Fibroblast of mammary gland (primary cell): ENCODE measurements around the gene HIVEP3.

Experiments
- DNase-seq: peaks from one replicate; pipeline ENCODE4 v3.0.0-alpha.2; 2010; ENCODE audit warnings: low read depth
- H3K4me3 ChIP-seq: 2 replicates; pipeline ENCODE4 v1.5.1; 2011; ENCODE audit warnings: low read depth, mild to moderate bottlenecking, low read length, moderate library complexity; ENCODE audit not compliant: control insufficient read depth
- CTCF ChIP-seq: conservative IDR thresholded peaks from 2 replicates; pipeline ENCODE4 v1.5.1; 2011; ENCODE audit warnings: low read depth, low read length, inconsistent platforms; ENCODE audit not compliant: control insufficient read depth, insufficient read depth

HIVEP3 gene

GRCh38 chr1:41842326-41842725 lies 76.4 kb downstream of the HIVEP3 start:
- TF ChIP-seq CTCF: no peak
- no peak for DNase-seq

DNA sequence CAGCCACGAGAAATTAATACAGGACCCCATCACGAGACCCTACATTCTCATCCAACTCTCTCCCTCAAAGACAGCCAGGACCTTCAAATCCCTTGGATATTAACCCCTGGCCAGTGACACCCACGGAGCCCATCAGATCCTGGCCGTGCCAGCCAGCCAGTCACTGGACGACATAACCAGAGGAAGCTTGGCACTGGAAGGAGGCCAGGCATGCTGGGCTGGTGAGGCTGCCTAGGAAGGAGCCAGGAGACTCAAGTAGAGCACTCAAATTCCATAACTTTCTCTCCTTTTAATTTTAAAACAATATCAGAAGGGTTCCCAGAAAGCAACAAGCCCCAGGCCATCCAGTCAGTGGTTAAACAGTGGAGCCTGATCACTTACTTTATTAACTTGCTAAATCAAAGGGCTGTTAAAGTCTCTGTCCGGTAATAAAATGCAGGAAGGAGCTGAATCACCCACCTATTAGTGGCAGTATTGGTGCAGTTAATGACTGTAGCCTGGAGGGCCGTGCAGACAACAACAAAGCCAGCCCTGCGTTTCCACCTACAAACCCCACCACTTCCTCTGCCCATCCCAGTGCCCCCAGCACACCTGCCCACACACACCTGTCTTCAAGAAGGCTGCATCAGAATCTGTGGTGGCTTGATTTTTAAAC lies 78.0 kb downstream of the HIVEP3 start:
- H3K4me3 ChIP-seq: no peak overlapping the region
- TF ChIP-seq CTCF: no peak
- DNase-seq: no peak

More at GRCh38 chr1:41842326-41842725, 76.4 kb downstream of the HIVEP3 start:
- no peak overlapping the region for H3K4me3 ChIP-seq

GRCh38 chr1:41838266-41838665 lies 80.5 kb downstream of the HIVEP3 start:
- no peak overlapping the region for H3K4me3 ChIP-seq
- TF ChIP-seq CTCF: no peak
- no peak for DNase-seq

DNA sequence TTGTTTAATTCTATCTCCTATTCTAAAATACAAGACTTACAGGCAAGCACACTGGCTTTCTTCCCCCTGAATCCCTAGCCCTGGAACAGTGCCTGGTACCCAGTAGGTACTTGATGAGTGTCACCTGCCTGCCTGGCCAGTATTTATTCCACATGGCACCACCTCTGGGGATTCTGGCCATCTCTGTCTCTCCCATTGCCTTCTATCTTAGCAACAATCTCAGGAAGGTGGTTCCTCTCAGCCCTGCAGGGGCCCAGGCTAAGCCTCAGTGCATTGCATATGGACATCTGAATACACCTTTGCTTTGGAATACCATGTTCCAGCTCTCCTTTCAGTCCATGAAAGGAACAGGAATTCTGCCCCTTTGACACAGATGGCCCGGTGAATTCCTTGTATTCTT lies 81.0 kb downstream of the HIVEP3 start:
- no peak for TF ChIP-seq CTCF
- DNase-seq: no peak
- H3K4me3 ChIP-seq: no peak overlapping the region

DNA sequence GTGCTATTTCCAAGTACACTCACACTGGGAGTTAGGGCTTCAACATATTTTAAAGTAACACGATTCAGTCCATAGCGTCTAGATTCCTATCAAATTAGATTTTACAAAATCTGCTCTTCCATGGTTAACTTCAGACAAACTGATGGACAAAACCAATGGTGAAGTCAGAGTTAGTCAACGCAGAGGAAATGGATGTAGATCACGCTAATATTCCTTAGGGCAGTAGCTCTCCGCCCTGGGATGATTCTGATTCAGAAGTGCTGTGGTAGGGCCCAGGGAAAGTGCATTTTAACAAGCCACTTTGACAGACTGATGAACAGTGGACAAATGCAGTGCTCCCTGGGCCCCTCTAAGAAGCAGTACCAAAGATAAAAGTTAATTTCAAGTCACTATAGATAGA lies 83.2 kb downstream of the HIVEP3 start:
- no peak overlapping the region for H3K4me3 ChIP-seq
- DNase-seq: no peak
- TF ChIP-seq CTCF: no peak

GRCh38 chr1:41833519-41834000 lies 85.2 kb downstream of the HIVEP3 start:
- no peak for DNase-seq
- no peak for TF ChIP-seq CTCF
- H3K4me3 ChIP-seq: no peak overlapping the region
